A549 (cell line): ENCODE results near the gene ZNF428. TPM values are rescaled to one million over a fixed set of nuclear protein-coding genes. Genes with fewer than 3 reads are reported as not detected.

Experiments
- ATAC-seq, 2 experiments: fragments of 200-7000 bp in 1 of 2; fragments of >200 bp in 1 of 2; cut with Nextera tagmentation in 1 of 2; cut with Tn5 transposase in 1 of 2; 3 replicates each; pipeline versions ENCODE4 v1.8.0 to v1.9.1; 2018 to 2020; ENCODE audit warnings: mild to moderate bottlenecking in 1 of 2, moderate library complexity in 1 of 2
- CTCF ChIA-PET: fragments of 300-600 bp; sonication (Branson Sonifier 250); formaldehyde crosslinking; extraction: SDS; loops from one replicate; lab custom pipeline; 2021; ENCODE audit warnings: antibody characterized with exemption, inconsistent platforms; lab: Yijun Ruan, JAX
- POLR2A ChIA-PET: fragments of 350-600 bp; formaldehyde crosslinking; extraction: SDS; loops from one replicate; lab custom pipeline; 2021; ENCODE audit warnings: antibody characterized with exemption, inconsistent platforms; lab: Yijun Ruan, JAX
- DNase-seq, 2 experiments: peaks; one replicate each; pipeline versions ENCODE4 v3.0.0 to v3.0.0-alpha.2; 2011 to 2016; ENCODE audit warnings: low read depth in 1 of 2, low spot score in 1 of 2
- FAIRE-seq: peaks from 2 replicates; lab custom pipeline; 2011; peaks lifted over from hg19 to GRCh38; lab: Jason Lieb, UNC
- H3K27ac ChIP-seq, 2 experiments: fragments of >200 bp; sonication (Bioruptor Twin); formaldehyde crosslinking; 3 replicates each; pipeline ENCODE4 v1.5.1; 2016 to 2017
- H3K4me1 ChIP-seq: fragments of >200 bp; sonication (Bioruptor Twin); formaldehyde crosslinking; 3 replicates; pipeline ENCODE4 v1.6.1; 2016
- H3K4me2 ChIP-seq: fragments of >200 bp; sonication (Bioruptor Twin); formaldehyde crosslinking; 3 replicates; pipeline ENCODE4 v1.6.1; 2016
- H3K4me3 ChIP-seq: fragments of >200 bp; sonication (Bioruptor Twin); formaldehyde crosslinking; 3 replicates; pipeline ENCODE4 v1.5.1; 2016
- H3K9me3 ChIP-seq: fragments of >200 bp; sonication (Bioruptor Twin); formaldehyde crosslinking; 3 replicates; pipeline ENCODE4 v1.6.1; 2016
- CBX2 ChIP-seq: fragments of 200-600 bp; sonication (generic); IDR thresholded peaks from 2 replicates; pipeline ENCODE4 v1.6.1; 2016; ENCODE audit warnings: low read depth, mild to moderate bottlenecking, borderline replicate concordance
- E2F6 ChIP-seq: IDR thresholded peaks from 2 replicates; pipeline ENCODE4 v1.6.1; 2012; ENCODE audit warnings: low read depth, borderline replicate concordance
- FOSB ChIP-seq: fragments of 250-450 bp; sonication (Bioruptor Pico); IDR thresholded peaks from 2 replicates; pipeline ENCODE4 v1.5.0; 2020; ENCODE audit warnings: mild to moderate bottlenecking, moderate library complexity
- FOXS1 ChIP-seq: fragments of 250-450 bp; sonication (Bioruptor Pico); IDR thresholded peaks from 2 replicates; pipeline ENCODE4 v1.5.0; 2020; ENCODE audit warnings: mild to moderate bottlenecking, moderate library complexity
- HDAC2 ChIP-seq: fragments of 200-600 bp; sonication (generic); IDR thresholded peaks from 2 replicates; pipeline ENCODE4 v1.6.1; 2016
- HOXA7 ChIP-seq: fragments of 250-450 bp; sonication (Bioruptor Pico); IDR thresholded peaks from 2 replicates; pipeline ENCODE4 v1.5.0; 2020; ENCODE audit warnings: mild to moderate bottlenecking, moderate library complexity
- HOXB13 ChIP-seq: fragments of 250-450 bp; sonication (Bioruptor Pico); IDR thresholded peaks from 2 replicates; pipeline ENCODE4 v1.5.0; 2020; ENCODE audit warnings: low read depth, mild to moderate bottlenecking, moderate library complexity
- JUNB ChIP-seq: fragments of >200 bp; sonication (Bioruptor Twin); formaldehyde crosslinking; IDR thresholded peaks from 2 replicates; pipeline ENCODE4 v1.6.1; 2016
- RAD21 ChIP-seq, 2 experiments: fragments of >200 bp in 1 of 2; sonication (Bioruptor Twin) in 1 of 2; formaldehyde crosslinking in 1 of 2; IDR thresholded peaks in 1 of 2; conservative IDR thresholded peaks in 1 of 2; 2 replicates in 1 of 2; 3 replicates in 1 of 2; pipeline ENCODE4 v1.6.1; 2012 to 2018; ENCODE audit warnings: inconsistent platforms in 1 of 2
- REST ChIP-seq: fragments of 200-600 bp; sonication (generic); IDR thresholded peaks from 2 replicates; pipeline ENCODE4 v1.6.1; 2016; ENCODE audit warnings: antibody characterized with exemption, mild to moderate bottlenecking, moderate library complexity
- ZNF302 ChIP-seq: fragments of 250-450 bp; sonication (Bioruptor Pico); IDR thresholded peaks from 2 replicates; pipeline ENCODE4 v1.9.0; 2021; ENCODE audit warnings: inconsistent platforms, mild to moderate bottlenecking, moderate library complexity
- WGBS: methylation state at CpG from one replicate; pipeline ENCODE4 v1.1.6; 2017; ENCODE audit errors: missing lambda C conversion rate; 5-methylcytosine and 5-hydroxymethylcytosine counted together
- polyA plus RNA-seq, 4 experiments: library from polyadenylated mRNA; depleted of rRNA in 3 of 4; stranded (reverse); fragments of >200 nt; fragmentation: RNase III in 1 of 4; extraction: RNeasy Plus Mini Kit Qiagen cat#74134 plus additional on column Dnase treatment in 1 of 4; gene quantifications; 2 replicates in 3 of 4; 3 replicates in 1 of 4; pipeline ENCODE4 v1.2.3, GENCODE V29; 2011 to 2017
- TF ChIP-seq, protein P1 (sequence below): fragments of 450-650 bp; IDR thresholded peaks from 2 replicates; pipeline ENCODE4 v1.6.1; 2014; ENCODE audit warnings: antibody characterized with exemption
- TF ChIP-seq, protein P2 (sequence below): IDR thresholded peaks from 2 replicates; pipeline ENCODE4 v1.6.1; 2012

The ZNF428 gene
- polyA plus RNA-seq, 2 of the 4 experiments (the other 2 are of a cell fraction): 22.9 to 52.4 TPM

- TF ChIP-seq E2F6: no peak
These were observed 2.6 kb upstream of the ZNF428 start (continued) for GRCh38 chr19:43622070-43622469.

DNA sequence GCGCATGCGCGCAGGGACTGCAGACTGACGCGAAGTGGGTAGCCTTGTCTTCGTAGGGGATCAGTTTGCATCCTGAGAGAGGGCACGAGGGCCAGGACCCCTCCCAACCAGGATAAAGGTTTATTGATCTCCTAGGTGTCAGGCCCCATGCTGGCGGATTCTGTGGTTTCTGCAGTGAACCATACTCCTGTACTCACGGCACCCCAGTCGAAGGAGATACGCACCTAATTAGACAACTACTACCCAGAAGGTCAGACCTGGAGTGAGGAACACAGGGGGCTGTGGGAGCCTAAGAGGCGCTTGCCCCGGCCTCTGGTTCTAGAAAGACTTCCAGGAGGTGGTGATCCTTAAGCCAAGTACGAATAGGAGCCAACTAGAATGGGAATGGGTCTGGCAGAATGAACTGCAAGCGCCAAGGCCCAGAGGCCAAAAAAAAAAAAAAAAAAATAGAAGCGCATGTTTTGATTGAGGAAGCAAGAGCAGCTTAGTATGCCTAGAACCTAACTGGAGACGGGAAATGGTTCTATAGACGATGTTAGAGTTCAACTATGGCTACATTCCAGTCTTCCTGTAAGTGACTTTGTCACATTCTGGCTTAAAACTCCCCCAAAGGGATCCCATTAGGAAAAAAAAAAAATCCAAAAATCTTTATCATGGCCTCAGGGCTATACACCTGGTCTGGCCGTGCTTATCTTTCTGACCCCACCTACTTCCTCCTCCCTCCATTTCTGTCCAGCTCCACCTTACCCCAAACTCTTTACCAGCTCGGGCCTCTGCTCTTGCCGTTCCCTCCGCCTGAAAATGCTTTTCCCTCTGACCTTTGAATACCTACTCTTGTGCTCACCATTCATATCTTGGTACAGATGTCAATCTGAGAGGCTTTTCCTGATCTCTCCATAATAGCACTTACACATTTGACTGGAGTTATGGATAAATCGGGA, 902 bp upstream of the ZNF428 start:
- Histone ChIP-seq H3K4me2 (peak overlapping the region; percentile 92), H3K27ac (peak overlapping the region; percentile 86 to 94)
- no peak for FAIRE-seq

DNA sequence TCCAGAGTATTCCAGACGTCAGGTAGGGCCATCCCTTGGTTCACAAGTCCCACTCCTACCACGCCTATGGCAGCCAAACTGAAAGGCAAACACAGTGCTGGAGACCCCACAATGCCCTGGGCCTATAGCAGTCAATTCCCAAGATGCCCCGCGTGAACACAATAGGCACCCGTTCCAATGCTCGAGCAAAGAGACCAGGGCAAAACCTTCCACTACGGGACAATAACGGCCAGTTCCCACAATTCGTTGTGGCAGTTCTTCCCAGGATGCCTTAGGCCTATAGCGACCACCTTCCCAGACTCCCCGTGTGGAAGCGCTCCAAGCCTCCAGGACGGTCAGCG, 538 bp downstream of the ZNF428 start:
- CTCF ChIA-PET: interaction anchor here (1.0 kb wide), 1 partner anchor 19 kb away, joined by 4 read pairs; no protein-coding TSS in a partner anchor
- TF ChIP-seq, protein P1, sequence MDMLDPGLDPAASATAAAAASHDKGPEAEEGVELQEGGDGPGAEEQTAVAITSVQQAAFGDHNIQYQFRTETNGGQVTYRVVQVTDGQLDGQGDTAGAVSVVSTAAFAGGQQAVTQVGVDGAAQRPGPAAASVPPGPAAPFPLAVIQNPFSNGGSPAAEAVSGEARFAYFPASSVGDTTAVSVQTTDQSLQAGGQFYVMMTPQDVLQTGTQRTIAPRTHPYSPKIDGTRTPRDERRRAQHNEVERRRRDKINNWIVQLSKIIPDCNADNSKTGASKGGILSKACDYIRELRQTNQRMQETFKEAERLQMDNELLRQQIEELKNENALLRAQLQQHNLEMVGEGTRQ: no peak
- TF ChIP-seq FOXS1: 0 out of 2 replicates have a peak, but pooled peaks have one; percentile 31
- TF ChIP-seq FOSB (CRISPR knock-in tag): peak; percentile 50; the same call in 1 of the 2 replicates
- no peak for TF ChIP-seq JUNB
- no peak for TF ChIP-seq REST
- no peak for TF ChIP-seq CBX2
- peak; percentile 84 for TF ChIP-seq ZNF302 (CRISPR knock-in tag)
- peak; percentile 59; the same call in 1 of the 2 replicates for TF ChIP-seq HOXA7 (CRISPR knock-in tag)
- no peak for TF ChIP-seq HDAC2
- peak; percentile 87 for TF ChIP-seq HOXB13 (CRISPR knock-in tag)
- no peak for TF ChIP-seq RAD21 (conservative IDR thresholded peaks at IDR 0.05 in 1 of 2, IDR thresholded peaks at IDR 0.05 in 1 of 2)
- peak; percentile 53 to 62 for DNase-seq

More for the DNA sequence above, 902 bp upstream of the ZNF428 start:
- ChIA-PET CTCF (no interaction called here), POLR2A (interaction anchor here (0.6 to 1.1 kb wide), 3 partner anchors 38 to 52 kb away, joined by 3 to 4 read pairs (median 4); no protein-coding TSS in a partner anchor)
- 87% methylated on average over 23 of the region's 23 CpGs for WGBS
- Histone ChIP-seq H3K4me3 (peak overlapping the region; percentile 65), H3K9me3 (no peaks in the 10 kb centered on the region), H3K4me1 (peaks cover 12% of the 10 kb centered on the region)
- TF ChIP-seq, protein P2, sequence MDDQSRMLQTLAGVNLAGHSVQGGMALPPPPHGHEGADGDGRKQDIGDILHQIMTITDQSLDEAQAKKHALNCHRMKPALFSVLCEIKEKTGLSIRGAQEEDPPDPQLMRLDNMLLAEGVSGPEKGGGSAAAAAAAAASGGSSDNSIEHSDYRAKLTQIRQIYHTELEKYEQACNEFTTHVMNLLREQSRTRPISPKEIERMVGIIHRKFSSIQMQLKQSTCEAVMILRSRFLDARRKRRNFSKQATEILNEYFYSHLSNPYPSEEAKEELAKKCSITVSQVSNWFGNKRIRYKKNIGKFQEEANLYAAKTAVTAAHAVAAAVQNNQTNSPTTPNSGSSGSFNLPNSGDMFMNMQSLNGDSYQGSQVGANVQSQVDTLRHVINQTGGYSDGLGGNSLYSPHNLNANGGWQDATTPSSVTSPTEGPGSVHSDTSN: no peak
- no peak for TF ChIP-seq E2F6
- DNase-seq: no peak
- ATAC-seq: no peak

More for the DNA sequence above, 538 bp downstream of the ZNF428 start:
- H3K4me1 ChIP-seq: peaks cover 12% of the 10 kb centered on the region
- peak overlapping the region; percentile 92 for H3K4me2 ChIP-seq
- FAIRE-seq: no peak
- 2% methylated on average over 14 of the region's 14 CpGs for WGBS
- H3K4me3 ChIP-seq: peak overlapping the region; percentile 65
- POLR2A ChIA-PET: interaction anchor here (0.7 to 1.1 kb wide), 2 partner anchors 50 kb away, joined by 3 to 10 read pairs; no protein-coding TSS in a partner anchor
- H3K27ac ChIP-seq: peak overlapping the region; percentile 86 to 94
- peak; percentile 54 to 66 for ATAC-seq
- H3K9me3 ChIP-seq: no peaks in the 10 kb centered on the region
